Neural cell (in vitro differentiated cells): Measurements from ENCODE around the gene ARMC9.

ENCODE experiments used
- CTCF ChIP-seq: fragments of 450-650 bp; IDR thresholded peaks from 2 replicates; pipeline ENCODE4 v1.5.1; 2014; ENCODE audit warnings: antibody characterized with exemption, mild to moderate bottlenecking, moderate library complexity; ENCODE audit not compliant: poor library complexity, severe bottlenecking
- EP300 ChIP-seq: fragments of 450-650 bp; conservative IDR thresholded peaks from 2 replicates; pipeline ENCODE4 v1.6.1; 2014; ENCODE audit warnings: antibody characterized with exemption, mild to moderate bottlenecking, moderate library complexity; ENCODE audit not compliant: poor library complexity, severe bottlenecking
- EZH2 ChIP-seq: fragments of 200-600, 300-800 bp; shearing (Covaris generic), sonication (generic); IDR thresholded peaks from 2 replicates; pipeline ENCODE4 v1.6.1; 2014; ENCODE audit warnings: antibody characterized with exemption, low read length, borderline replicate concordance, mild to moderate bottlenecking; ENCODE audit not compliant: insufficient read depth, poor library complexity, severe bottlenecking
- MXI1 ChIP-seq: fragments of 450-650 bp; conservative IDR thresholded peaks from 2 replicates; pipeline ENCODE4 v1.6.1; 2014; ENCODE audit warnings: antibody characterized with exemption, mild to moderate bottlenecking; ENCODE audit not compliant: poor library complexity, severe bottlenecking
- POLR2AphosphoS5 ChIP-seq: IDR thresholded peaks from 2 replicates; pipeline ENCODE4 v1.6.1; 2012
- RAD21 ChIP-seq: fragments of 450-650 bp; conservative IDR thresholded peaks from 2 replicates; pipeline ENCODE4 v1.6.1; 2014; ENCODE audit warnings: antibody characterized with exemption, mild to moderate bottlenecking, moderate library complexity

- no peak for TF ChIP-seq CTCF
- TF ChIP-seq RAD21, result no peak
- TF ChIP-seq POLR2AphosphoS5, result no peak
- no peak for TF ChIP-seq MXI1
- TF ChIP-seq EZH2, result no peak
- TF ChIP-seq EP300, result no peak
Observed at GRCh38 chr2:231228974-231229529, 30.6 kb downstream of the ARMC9 start.
